ENCODE measurements around the gene UGT1A9. TPM values are rescaled to one million over a fixed set of nuclear protein-coding genes. Genes with fewer than 3 reads are reported as not detected.

Gene UGT1A9
- total RNA-seq, 6 experiments from 2014 or later: not detected

DNA sequence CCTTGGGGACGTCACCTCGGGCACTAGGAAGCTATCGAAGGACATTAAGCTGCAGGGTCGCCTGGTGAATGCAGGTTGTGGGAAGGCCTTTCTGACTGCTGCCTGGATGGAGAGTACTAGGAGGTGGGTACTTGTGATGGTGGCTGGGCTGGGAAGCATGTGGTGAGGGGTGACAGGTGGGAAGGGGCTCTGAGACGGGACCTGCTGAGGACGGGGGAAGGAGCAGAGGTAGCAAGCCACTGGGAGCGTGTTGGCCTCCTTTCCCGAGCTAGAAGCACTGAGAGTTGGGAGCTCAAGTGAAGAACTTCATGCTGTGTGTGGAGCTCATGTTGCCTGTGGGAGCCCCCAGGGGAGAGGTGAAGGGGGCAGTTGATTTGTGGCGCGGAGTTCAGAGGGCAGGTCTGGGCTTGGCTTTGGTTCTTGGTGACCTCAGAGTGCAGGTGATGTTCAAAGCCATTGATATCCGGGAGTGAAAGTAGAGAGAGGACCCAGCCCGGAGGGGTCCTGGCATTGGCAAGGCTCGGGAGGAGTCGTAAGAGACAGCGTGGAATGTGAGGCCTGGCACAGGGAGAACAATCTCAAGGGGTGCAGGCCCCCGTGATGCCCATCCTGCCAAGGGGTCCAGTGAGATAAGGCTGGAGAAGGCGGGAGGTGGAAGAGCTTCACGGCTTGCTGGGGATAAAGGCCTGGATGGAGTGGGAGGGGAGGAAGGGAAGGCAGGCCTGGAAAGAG, 119.6 kb downstream of the UGT1A9 start:
- Mint-ChIP-seq H3K36me3 (ENCODE audit: low read depth) (no peaks in the 10 kb centered on the region; the same call in 1 of the 2 replicates), H3K4me3 (no peak overlapping the region), H3K27me3 (ENCODE audit: insufficient read depth) (peaks cover 3% of the 10 kb centered on the region; the same call in 1 of the 2 replicates), H3K4me1 (ENCODE audit: low read depth) (no peaks in the 10 kb centered on the region), H3K9me3 (peaks cover 28% of the 10 kb centered on the region), H3K27ac (no peak overlapping the region)
- no peak for DNase-seq
- TF ChIP-seq, protein P1, sequence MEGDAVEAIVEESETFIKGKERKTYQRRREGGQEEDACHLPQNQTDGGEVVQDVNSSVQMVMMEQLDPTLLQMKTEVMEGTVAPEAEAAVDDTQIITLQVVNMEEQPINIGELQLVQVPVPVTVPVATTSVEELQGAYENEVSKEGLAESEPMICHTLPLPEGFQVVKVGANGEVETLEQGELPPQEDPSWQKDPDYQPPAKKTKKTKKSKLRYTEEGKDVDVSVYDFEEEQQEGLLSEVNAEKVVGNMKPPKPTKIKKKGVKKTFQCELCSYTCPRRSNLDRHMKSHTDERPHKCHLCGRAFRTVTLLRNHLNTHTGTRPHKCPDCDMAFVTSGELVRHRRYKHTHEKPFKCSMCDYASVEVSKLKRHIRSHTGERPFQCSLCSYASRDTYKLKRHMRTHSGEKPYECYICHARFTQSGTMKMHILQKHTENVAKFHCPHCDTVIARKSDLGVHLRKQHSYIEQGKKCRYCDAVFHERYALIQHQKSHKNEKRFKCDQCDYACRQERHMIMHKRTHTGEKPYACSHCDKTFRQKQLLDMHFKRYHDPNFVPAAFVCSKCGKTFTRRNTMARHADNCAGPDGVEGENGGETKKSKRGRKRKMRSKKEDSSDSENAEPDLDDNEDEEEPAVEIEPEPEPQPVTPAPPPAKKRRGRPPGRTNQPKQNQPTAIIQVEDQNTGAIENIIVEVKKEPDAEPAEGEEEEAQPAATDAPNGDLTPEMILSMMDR (IDR thresholded peaks at IDR 0.05): no peak

DNA sequence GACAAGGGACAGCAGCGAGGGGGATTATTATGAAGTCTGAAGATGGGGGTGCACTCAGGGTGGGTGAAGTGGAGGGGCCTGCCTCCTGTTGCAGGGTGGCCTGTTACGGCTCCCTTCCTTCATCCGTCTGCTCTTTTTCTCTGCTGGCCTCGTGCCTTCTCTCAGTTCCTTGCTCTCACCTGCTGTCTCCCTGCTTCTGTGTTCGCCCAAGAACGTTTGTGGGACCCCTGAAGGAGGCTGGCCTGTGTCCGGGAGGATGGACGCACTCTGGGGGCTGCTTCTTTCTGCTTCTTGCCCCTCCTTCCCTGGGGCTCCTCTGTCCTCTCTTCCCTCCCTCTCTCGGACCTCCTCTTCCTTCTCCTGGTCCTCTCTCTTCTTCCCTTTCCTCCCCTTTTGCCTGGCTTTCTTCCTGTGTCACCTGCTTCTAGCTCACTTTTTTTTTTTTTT, 120.2 kb downstream of the UGT1A9 start:
- DNase-seq: no peak
- H3K9me3 Mint-ChIP-seq: peaks cover 28% of the 10 kb centered on the region
- no peak overlapping the region for H3K4me3 Mint-ChIP-seq
- H3K4me1 Mint-ChIP-seq (ENCODE audit: low read depth): no peaks in the 10 kb centered on the region
- H3K27ac Mint-ChIP-seq: no peak overlapping the region
- H3K27me3 Mint-ChIP-seq (ENCODE audit: insufficient read depth): peaks cover 3% of the 10 kb centered on the region; the same call in 1 of the 2 replicates
- H3K36me3 Mint-ChIP-seq (ENCODE audit: low read depth): no peaks in the 10 kb centered on the region; the same call in 1 of the 2 replicates
- TF ChIP-seq, protein P1 (IDR thresholded peaks at IDR 0.05): no peak

DNA sequence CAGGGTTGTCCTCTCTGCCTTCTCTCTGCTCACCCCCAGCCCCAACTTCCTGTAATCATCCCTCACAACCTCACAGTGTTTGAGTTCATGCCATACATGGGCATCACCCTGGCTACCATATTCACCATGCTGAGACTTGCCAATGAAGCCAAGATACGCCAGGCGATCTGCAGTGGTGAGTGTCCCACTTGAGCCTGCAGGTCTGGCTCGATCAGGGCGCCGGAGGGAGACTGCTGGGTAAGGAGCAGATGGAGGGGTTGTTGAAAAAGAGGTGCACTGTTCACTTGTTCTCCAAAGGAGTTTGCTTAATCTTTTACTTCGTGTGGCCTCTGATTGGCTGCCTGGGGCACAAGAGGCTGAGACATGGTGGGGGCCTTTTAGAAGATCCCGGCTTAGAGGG, 121.0 kb downstream of the UGT1A9 start:
- H3K36me3 Mint-ChIP-seq (ENCODE audit: low read depth): no peaks in the 10 kb centered on the region; the same call in 1 of the 2 replicates
- H3K9me3 Mint-ChIP-seq: peaks cover 28% of the 10 kb centered on the region
- peaks cover 3% of the 10 kb centered on the region; the same call in 1 of the 2 replicates for H3K27me3 Mint-ChIP-seq (ENCODE audit: insufficient read depth)
- no peak overlapping the region for H3K4me3 Mint-ChIP-seq
- no peak overlapping the region for H3K27ac Mint-ChIP-seq
- TF ChIP-seq, protein P1 (IDR thresholded peaks at IDR 0.05): no peak
- no peak for DNase-seq
- no peaks in the 10 kb centered on the region for H3K4me1 Mint-ChIP-seq (ENCODE audit: low read depth)

DNA sequence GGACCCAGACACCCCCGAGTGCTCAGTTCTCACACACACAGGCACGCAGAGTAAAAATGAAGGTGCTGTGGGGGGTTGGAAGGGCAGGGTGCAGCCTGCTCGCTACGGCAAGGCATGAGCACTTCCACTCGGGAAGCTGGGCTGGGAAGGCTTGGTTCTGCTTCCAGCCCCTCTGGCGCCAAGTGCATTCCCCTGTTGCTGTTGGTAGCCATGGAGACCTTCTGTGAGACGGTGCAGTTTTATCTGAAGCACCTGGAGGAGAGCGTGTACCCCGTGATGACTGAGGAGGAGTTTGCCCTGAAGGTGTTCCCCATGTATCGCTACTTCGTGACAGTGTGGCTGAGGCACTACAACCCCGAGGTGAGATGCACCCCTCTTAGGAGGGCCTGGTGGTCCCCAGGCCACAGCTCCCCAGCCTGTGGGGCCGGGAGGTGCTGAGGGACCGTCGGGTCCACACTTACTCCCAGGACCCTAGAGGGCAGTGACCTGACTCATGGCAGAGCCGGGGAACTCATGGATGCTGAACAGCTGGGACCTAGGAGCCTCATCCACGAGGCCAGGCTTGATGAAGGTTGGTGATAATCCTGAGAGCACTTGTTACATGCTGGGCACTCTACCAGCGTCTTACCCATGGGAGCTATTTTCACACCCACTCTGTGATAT, 121.9 kb downstream of the UGT1A9 start:
- Mint-ChIP-seq H3K36me3 (ENCODE audit: low read depth) (no peaks in the 10 kb centered on the region; the same call in 1 of the 2 replicates), H3K27me3 (ENCODE audit: insufficient read depth) (peaks cover 5% of the 10 kb centered on the region)

DNA sequence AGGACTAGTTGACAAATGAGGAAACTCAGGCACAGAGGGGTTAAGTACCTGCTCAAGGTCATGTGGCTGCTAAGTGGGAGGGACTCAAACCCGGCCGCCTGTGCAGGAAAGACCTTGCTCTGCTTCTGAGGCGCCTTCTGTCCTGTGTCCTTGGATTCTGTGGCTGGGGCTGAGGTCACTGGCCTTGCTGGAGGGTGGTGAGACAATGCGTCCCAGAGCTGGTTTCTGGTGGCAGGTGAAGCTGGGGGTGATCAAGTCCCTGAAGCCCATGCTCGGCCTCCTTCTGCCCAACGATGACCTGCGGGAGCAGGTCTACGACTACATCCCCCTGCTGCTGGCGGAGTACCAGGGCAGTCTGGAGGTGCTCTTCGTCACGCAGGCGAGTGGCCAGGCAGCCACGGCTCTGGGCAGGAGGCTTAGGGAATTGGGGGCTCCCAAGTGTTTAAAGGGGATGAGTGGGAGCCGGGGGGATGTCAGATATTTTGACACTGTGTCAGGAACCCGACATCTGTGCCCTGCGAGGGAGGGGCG, 122.5 kb downstream of the UGT1A9 start:
- H3K36me3 Mint-ChIP-seq (ENCODE audit: low read depth): no peaks in the 10 kb centered on the region; the same call in 1 of the 2 replicates
- TF ChIP-seq, protein P1 (IDR thresholded peaks at IDR 0.05): no peak
- H3K4me3 Mint-ChIP-seq: no peak overlapping the region
- peaks cover 24% of the 10 kb centered on the region for H3K9me3 Mint-ChIP-seq
- H3K27ac Mint-ChIP-seq: no peak overlapping the region
- peaks cover 5% of the 10 kb centered on the region for H3K27me3 Mint-ChIP-seq (ENCODE audit: insufficient read depth)
- no peak for DNase-seq
- H3K4me1 Mint-ChIP-seq (ENCODE audit: low read depth): no peaks in the 10 kb centered on the region

More for the DNA sequence above, 121.9 kb downstream of the UGT1A9 start:
- no peak overlapping the region for H3K27ac Mint-ChIP-seq
- H3K4me3 Mint-ChIP-seq: no peak overlapping the region
- H3K9me3 Mint-ChIP-seq: peaks cover 28% of the 10 kb centered on the region
- H3K4me1 Mint-ChIP-seq (ENCODE audit: low read depth): no peaks in the 10 kb centered on the region
- no peak for DNase-seq
- TF ChIP-seq, protein P1 (IDR thresholded peaks at IDR 0.05): no peak
